Fibroblast of lung (primary cell): ENCODE data around the gene TBC1D2B. TPM values are rescaled to one million over a fixed set of nuclear protein-coding genes. Genes with fewer than 3 reads are reported as not detected.

Source experiments
- DNase-seq, 2 donors: peaks; one replicate each; pipeline versions ENCODE4 v3.0.0 to v3.0.0-alpha.2; 2010; ENCODE audit warnings: low read depth in 2 of 2
- H2AFZ ChIP-seq: 2 replicates; pipeline ENCODE4 v1.5.1; 2012; ENCODE audit warnings: low read length, control low read depth, inconsistent platforms
- H3K27ac ChIP-seq: 2 replicates; pipeline ENCODE4 v1.5.1; 2011; ENCODE audit warnings: low read length, control low read depth; ENCODE audit not compliant: insufficient read depth
- H3K27me3 ChIP-seq: 2 replicates; pipeline ENCODE4 v1.5.1; 2011; ENCODE audit warnings: mild to moderate bottlenecking, low read length; ENCODE audit not compliant: control insufficient read depth, insufficient read depth
- H3K36me3 ChIP-seq: 2 replicates; pipeline ENCODE4 v1.5.1; 2011; ENCODE audit warnings: low read length; ENCODE audit not compliant: control insufficient read depth, insufficient read depth
- H3K4me1 ChIP-seq: 2 replicates; pipeline ENCODE4 v1.5.1; 2011; ENCODE audit warnings: low read length; ENCODE audit not compliant: control insufficient read depth, insufficient read depth; ENCODE audit errors: extremely low read depth
- H3K4me2 ChIP-seq: 2 replicates; pipeline ENCODE4 v1.5.1; 2011; ENCODE audit warnings: low read length, control low read depth; ENCODE audit not compliant: insufficient read depth; ENCODE audit errors: extremely low read depth
- H3K4me3 ChIP-seq, 4 experiments: fragments of 200-600 bp in 1 of 4; sonication (generic) in 1 of 4; replicated peaks in 1 of 4; 2 replicates each; pipeline ENCODE4 v1.5.1; 2011 to 2016; ENCODE audit warnings: low read length in 4 of 4, low read depth in 3 of 4, mild to moderate bottlenecking in 3 of 4, control low read depth in 2 of 4, inconsistent platforms in 1 of 4, mixed read lengths in 1 of 4; ENCODE audit not compliant: insufficient read depth in 1 of 4; ENCODE audit errors: control extremely low read depth in 1 of 4
- H3K79me2 ChIP-seq: 2 replicates; pipeline ENCODE4 v1.5.1; 2012; ENCODE audit warnings: mild to moderate bottlenecking, low read length, inconsistent platforms; ENCODE audit not compliant: control insufficient read depth, insufficient read depth
- H3K9ac ChIP-seq: 2 replicates; pipeline ENCODE4 v1.5.1; 2011; ENCODE audit warnings: mild to moderate bottlenecking, low read length, control low read depth; ENCODE audit not compliant: insufficient read depth
- H3K9me3 ChIP-seq: 2 replicates; pipeline ENCODE4 v1.5.1; 2012; ENCODE audit warnings: low read depth, low read length; ENCODE audit not compliant: control insufficient read depth, insufficient read depth
- H4K20me1 ChIP-seq: 2 replicates; pipeline ENCODE4 v1.5.1; 2011; ENCODE audit warnings: low read length; ENCODE audit not compliant: control insufficient read depth, insufficient read depth; ENCODE audit errors: extremely low read depth
- EZH2 ChIP-seq: IDR thresholded peaks from 2 replicates; pipeline ENCODE4 v1.5.1; 2012; ENCODE audit warnings: low read length, control low read depth, mild to moderate bottlenecking; ENCODE audit errors: missing control alignments
- polyA plus RNA-seq, 2 donors: library from polyadenylated mRNA; depleted of rRNA in 1 of 2; stranded (reverse) in 1 of 2; unstranded in 1 of 2; fragments of >200 nt; gene quantifications; 2 replicates each; pipeline ENCODE4 v1.2.1, GENCODE V29; 2011 to 2012; ENCODE audit warnings: missing spikeins in 1 of 2
- total RNA-seq: library from RNA; depleted of rRNA; stranded (reverse); fragments of >200 nt; gene quantifications from 2 replicates; pipeline ENCODE4 v1.2.1, GENCODE V29; 2014
- TF ChIP-seq, protein P1 (sequence below), 2 donors: IDR thresholded peaks in 1 of 2; conservative IDR thresholded peaks in 1 of 2; 1 replicate in 1 of 2; 2 replicates in 1 of 2; pipeline ENCODE4 v1.5.1; 2011 to 2012; ENCODE audit warnings: low read length in 2 of 2, control low read depth in 1 of 2, inconsistent platforms in 1 of 2, low read depth in 1 of 2, mild to moderate bottlenecking in 1 of 2

Gene TBC1D2B
- total and polyA plus RNA-seq, 2 donors (not counting 1 experiment from before 2014, with no cell fraction given), result 49.4 to 73.3 TPM

GRCh38 chr15:77984446-77984861 lies 93.1 kb downstream of the TBC1D2B start:
- no peak overlapping the region for H3K9ac ChIP-seq
- H3K9me3 ChIP-seq, result no peaks in the 10 kb centered on the region
- H3K4me2 ChIP-seq, result no peak overlapping the region
- no peaks in the 10 kb centered on the region for H3K79me2 ChIP-seq
- no peak overlapping the region for H3K4me3 ChIP-seq
- no peak overlapping the region for H2AFZ ChIP-seq
- H3K27me3 ChIP-seq, result no peaks in the 10 kb centered on the region
- H3K27ac ChIP-seq, result no peak overlapping the region
- no peaks in the 10 kb centered on the region for H3K36me3 ChIP-seq
- H3K4me1 ChIP-seq, result no peaks in the 10 kb centered on the region
- TF ChIP-seq EZH2, result no peak
- TF ChIP-seq, protein P1, sequence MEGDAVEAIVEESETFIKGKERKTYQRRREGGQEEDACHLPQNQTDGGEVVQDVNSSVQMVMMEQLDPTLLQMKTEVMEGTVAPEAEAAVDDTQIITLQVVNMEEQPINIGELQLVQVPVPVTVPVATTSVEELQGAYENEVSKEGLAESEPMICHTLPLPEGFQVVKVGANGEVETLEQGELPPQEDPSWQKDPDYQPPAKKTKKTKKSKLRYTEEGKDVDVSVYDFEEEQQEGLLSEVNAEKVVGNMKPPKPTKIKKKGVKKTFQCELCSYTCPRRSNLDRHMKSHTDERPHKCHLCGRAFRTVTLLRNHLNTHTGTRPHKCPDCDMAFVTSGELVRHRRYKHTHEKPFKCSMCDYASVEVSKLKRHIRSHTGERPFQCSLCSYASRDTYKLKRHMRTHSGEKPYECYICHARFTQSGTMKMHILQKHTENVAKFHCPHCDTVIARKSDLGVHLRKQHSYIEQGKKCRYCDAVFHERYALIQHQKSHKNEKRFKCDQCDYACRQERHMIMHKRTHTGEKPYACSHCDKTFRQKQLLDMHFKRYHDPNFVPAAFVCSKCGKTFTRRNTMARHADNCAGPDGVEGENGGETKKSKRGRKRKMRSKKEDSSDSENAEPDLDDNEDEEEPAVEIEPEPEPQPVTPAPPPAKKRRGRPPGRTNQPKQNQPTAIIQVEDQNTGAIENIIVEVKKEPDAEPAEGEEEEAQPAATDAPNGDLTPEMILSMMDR (conservative IDR thresholded peaks at IDR 0.05 in 1 of 2, IDR thresholded peaks at IDR 0.05 in 1 of 2; ENCODE audit: low read depth in 1 of 2, low read length in 2 of 2), result no peak
- H4K20me1 ChIP-seq, result no peaks in the 10 kb centered on the region
- no peak for DNase-seq

- Histone ChIP-seq H3K9ac (no peak overlapping the region), H3K4me1 (no peaks in the 10 kb centered on the region), H3K4me3 (no peak overlapping the region), H3K4me2 (no peak overlapping the region), H3K9me3 (no peaks in the 10 kb centered on the region), H2AFZ (no peak overlapping the region), H3K79me2 (no peaks in the 10 kb centered on the region), H3K36me3 (no peaks in the 10 kb centered on the region), H3K27ac (no peak overlapping the region), H4K20me1 (no peaks in the 10 kb centered on the region), H3K27me3 (no peaks in the 10 kb centered on the region)
- peak; percentile 18 for TF ChIP-seq EZH2
- TF ChIP-seq, protein P1 (conservative IDR thresholded peaks at IDR 0.05 in 1 of 2, IDR thresholded peaks at IDR 0.05 in 1 of 2; ENCODE audit: low read depth in 1 of 2, low read length in 2 of 2), result no peak
- DNase-seq, result peak in 1 of 2 donors; percentile 18
Measured at GRCh38 chr15:77983708-77984445, 93.6 kb downstream of the TBC1D2B start.

- no peak overlapping the region for H2AFZ ChIP-seq
Measured at GRCh38 chr15:77983091-77983707, 94.3 kb downstream of the TBC1D2B start.

More at GRCh38 chr15:77983091-77983707, 94.3 kb downstream of the TBC1D2B start:
- Histone ChIP-seq H3K79me2 (no peaks in the 10 kb centered on the region), H3K4me2 (no peak overlapping the region), H3K4me3 (no peak overlapping the region), H3K36me3 (no peaks in the 10 kb centered on the region), H3K27me3 (no peaks in the 10 kb centered on the region), H4K20me1 (no peaks in the 10 kb centered on the region), H3K9me3 (no peaks in the 10 kb centered on the region), H3K9ac (no peak overlapping the region), H3K4me1 (no peaks in the 10 kb centered on the region), H3K27ac (no peak overlapping the region)
- DNase-seq, result no peak
- TF ChIP-seq, protein P1 (conservative IDR thresholded peaks at IDR 0.05 in 1 of 2, IDR thresholded peaks at IDR 0.05 in 1 of 2; ENCODE audit: low read depth in 1 of 2, low read length in 2 of 2), result no peak
- TF ChIP-seq EZH2, result no peak
